Activated CD4-positive, alpha-beta T cell treated with anti-CD3 and anti-CD28 coated beads, Interleukin-2, Interleukin-4, amounts not matched to agents 100 ng/mL and 50 ng/mL, durations not matched to agents 16 hours and 8 hours (primary cell): ENCODE results near the gene ARSI.

Experiments used
- DNase-seq: peaks from one replicate; pipeline ENCODE4 v3.0.0-alpha.2; 2020; ENCODE audit warnings: low spot score

Gene ARSI

DNA sequence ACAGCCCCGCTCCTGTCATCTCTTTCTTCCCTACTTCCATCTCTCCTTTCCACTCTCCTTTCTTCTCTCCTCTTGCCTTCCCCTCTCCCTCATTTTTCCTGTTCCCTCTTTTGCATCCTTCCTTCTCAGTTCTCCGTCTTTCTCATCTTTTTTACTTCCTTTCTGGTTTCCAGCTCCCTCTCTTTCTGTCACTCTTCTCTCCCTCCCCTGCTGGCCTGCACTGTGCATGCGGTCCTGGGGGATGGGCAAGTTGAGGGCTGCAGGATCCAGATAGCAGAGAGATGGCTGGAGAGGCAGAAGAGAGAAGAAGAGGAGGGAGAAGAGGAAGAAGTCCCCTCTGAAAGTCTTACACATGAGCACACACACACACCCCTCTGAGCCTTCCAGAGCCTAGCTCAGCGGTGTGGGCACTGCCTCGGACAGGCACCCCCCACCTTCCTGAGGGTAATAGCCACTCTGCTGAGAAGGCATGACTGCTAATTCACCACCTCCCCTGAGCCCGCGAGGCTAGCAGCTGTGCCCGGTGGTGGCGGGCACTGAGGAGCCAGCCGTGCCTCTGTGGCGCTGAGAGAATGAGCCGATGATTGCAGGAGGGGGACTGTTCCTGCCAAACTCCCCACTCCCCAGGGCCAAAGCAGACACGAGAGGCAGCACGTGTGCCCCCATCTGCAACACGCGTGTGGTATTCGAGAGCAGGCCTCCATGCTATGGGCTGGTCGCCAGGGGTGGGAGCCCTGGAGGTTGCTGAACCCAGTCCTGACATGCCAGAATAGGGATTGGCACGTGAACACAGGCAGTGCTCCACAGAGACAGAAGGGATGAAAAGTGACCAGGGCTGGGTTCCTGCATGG lies 9.4 kb downstream of the ARSI start:
- DNase-seq, result no peak

DNA sequence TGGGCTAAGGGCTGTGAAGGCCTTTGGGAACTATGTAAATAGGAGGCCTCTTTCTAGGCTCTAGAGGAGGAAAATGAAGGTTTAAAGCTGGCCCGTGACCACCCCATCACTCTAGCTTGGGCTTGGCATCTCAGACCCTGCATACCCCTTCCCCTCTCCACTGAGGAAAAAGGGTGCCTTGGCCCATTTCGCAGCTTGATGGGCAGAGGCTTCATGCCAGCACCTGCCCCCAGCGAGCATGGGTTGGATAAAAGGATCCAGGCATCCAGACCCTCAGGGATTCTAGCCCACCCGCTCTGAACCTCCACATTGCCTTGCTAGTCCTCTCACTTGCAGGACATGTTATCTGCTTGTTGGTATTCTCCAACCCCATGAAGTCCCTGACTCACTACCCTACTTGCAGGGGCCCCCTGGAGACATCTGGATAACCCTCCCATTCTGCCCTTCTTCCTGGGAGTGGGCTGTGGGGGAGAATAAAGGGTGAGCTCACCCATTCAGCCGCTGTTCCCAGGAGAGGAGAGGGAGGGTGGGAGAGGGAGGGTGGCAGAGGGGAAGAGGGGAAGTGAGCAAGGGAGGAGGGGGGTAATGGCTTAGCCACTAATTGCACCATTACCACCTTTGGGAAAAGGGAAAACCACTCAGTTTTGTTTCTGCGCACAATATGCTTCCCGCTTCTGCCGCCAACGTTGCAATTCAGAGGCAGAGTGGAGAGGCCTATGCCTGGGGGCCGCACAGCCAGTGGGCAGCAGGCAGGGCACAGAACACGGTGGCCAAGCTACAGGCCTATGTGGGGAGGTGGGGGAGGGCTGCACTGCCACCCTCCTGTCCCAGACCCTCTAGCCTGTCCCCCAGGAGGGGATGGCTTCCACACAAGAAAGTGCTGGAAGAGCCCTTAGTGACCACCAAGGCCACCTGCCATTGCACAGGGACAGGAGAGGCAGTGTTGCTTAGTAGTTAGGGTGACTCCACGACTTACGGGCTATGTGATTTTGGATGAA lies 11.0 kb downstream of the ARSI start:
- no peak for DNase-seq

- no peak for DNase-seq
These were observed 12.9 kb downstream of the ARSI start, which contains the start of gene CAMK2A for GRCh38 chr5:150289551-150290390. Gene CAMK2A (minus strand): TSS chr5:150289773. CDS start chr5:150289625, 148 bp downstream.

DNA sequence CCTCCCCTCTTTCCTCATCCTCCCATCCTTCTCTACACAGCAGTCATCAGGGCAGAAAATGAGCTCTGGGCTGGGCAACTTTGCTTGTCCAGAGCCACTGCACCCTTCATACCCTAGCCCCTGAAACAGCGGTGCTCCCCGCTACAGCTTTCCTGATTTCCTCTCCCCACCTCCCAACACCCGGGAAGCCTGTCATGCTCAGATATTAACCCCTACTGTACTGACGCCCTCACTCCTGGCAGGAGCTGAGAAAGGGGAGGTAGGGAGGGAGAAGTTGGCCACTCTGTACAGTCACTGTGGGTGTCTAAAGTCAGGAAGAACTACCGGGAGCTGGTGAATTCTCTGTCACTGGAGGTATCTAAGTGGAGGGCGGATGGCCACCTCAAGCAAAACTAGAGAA lies 13.9 kb downstream of the ARSI start:
- DNase-seq, result no peak

DNA sequence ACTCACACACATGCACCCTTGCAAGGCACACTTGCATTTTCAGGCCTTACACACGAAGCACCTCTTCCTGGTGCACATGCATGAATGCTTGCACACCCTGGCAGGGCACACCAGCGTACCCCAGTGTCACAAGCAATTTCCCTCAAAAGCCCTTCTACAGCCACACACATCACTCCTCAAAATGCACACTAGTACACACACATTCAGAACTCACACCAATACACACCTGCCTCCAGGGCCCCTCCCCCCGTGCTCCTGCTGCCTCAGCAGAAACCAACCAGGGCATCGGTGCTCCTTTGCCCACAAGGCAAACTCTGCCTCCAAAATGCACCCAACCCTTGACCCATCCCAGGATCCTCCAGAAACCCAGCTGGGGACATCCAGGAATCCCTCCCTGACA lies 14.3 kb downstream of the ARSI start:
- DNase-seq, result no peak

DNA sequence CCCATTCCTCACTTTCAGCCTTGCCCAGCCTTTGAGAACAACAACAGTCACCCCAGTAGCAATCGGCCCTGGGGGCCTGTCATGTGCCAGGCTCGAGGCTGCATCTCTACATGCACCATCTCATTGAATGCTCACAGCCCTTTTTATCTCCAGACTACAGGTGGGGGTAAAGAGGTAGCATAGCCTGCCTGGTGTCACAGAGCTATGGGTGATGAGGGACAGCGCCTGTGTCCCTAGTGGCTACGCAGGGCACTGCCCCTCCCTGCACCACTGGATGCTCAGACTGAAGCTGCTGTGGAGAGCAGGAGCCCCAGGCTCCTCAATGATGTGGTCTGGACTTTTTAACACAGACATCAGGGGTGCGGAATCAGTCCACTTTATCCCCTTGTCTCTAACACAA lies 15.9 kb downstream of the ARSI start:
- no peak for DNase-seq

GRCh38 chr5:150285114-150285513 lies 17.6 kb downstream of the ARSI start:
- DNase-seq, result no peak

GRCh38 chr5:150284311-150284710 lies 18.4 kb downstream of the ARSI start:
- DNase-seq, result no peak

- DNase-seq, result no peak
These were observed 18.8 kb downstream of the ARSI start for GRCh38 chr5:150283904-150284303.

DNA sequence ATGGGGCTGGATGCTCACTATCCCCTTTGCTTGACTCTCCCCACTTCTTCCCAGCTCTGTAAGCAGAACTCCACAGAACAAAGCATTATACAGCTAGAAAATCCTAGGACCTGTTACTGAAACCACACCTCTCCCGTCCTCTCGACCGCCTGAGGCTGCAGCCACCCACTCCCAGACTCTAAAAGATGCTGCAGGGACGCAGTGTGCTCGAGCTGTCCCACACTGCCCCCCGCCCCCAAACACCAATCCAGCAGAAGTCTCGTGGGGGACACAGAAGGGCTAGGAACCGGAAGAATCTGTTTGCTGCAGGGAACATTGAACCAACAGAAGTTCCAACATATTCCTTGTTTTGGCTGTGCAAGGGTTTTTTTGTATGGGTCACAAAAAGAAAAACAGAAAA lies 20.7 kb downstream of the ARSI start:
- DNase-seq, result no peak

GRCh38 chr5:150279330-150280020 lies 23.2 kb downstream of the ARSI start:
- DNase-seq, result no peak

- DNase-seq, result no peak
These were observed 23.8 kb downstream of the ARSI start for GRCh38 chr5:150278916-150279315.

DNA sequence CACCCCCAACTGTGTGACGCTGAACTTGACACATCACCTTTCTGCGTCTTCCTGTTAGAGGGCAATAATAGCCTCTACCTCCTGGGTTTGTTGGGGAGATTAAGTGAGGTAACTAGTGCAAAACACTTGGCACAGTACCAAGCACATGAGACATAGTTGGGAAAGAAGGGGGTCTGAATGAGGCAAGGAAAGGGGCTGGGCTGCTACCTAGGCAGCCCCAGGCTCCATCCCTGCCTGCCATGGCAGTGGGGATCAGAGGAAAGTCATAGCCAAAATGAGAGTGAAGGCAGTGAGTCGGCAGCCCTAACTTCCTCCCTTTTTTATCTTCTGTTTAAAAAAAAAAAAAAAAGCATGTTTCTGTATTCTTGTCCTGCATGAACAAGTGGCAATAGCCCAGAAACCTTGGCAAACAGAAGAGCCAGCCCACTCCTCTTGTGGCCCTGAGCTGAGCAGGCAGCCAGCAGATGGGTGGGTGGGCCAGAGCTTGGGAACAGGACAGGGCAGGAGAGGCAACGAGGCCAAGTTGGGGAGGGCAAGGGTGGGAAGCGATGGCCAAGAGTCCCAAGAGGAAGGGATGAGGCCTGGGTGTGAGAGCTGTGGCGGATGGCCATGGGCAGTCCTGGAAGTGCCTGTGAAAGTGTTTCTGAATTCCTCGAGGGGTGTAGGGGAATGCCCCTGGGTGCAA lies 24.5 kb downstream of the ARSI start:
- DNase-seq, result no peak

- DNase-seq, result no peak
These were observed 25.7 kb downstream of the ARSI start for GRCh38 chr5:150277043-150277442.

DNA sequence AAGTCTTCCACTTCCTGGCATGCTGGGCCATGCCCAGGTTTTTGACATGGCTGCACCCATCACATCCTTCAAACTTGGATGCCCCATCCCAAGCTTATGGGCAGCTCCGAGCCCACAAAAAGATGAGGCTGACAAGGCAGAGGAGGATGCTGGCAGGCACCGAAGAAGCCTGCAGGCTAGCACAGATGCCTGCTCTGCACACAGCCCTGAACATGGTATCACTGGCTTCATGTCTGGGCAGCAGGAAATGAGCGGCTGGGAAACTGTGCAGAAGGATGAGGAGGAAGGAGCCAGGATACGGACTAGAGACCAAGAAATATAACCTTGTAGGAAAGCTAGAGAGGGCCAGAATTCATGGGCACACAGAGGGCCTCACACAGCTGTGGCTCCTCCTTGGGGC lies 27.9 kb downstream of the ARSI start:
- DNase-seq, result no peak

DNA sequence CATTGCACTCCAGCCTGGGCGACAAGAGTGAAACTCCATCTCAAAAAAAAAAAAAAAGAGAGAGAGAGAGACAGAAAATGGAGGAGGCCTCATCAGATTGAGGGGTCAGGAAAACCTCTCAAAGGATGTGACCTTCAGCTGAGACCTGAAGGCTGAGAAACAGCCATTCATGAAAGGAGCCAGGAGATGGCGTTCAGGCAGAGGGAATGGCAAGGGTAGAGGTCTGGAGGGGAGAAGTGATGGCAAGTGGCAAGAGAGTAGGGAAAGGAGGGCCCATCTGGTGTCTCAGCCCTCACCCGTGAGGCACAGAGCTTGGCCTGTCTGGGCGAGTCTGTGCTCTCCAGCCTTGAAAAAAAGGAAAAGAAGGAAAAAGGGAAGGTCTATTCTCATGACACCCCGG lies 30.2 kb downstream of the ARSI start:
- peak; percentile 7 for DNase-seq

DNA sequence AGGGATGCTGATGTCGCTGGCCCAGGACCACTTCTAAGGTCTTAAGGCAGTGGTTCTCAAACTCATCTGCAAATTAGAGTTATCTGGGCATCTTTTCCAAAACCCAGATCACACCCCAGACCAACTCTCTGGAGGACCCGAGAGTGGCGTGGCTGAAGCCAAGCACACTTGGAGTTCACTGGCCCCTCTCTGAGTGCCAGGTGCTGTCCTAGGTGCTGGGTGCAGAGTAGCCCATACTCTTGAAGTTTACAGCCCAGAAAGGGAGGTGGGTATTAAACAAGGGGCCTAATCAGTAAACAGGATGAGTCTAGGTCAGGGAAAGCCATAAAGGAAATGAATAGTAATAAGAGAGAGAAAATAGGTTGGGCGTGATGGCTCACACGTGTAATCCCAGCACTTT lies 30.8 kb downstream of the ARSI start:
- no peak for DNase-seq

GRCh38 chr5:150271296-150271692 lies 31.4 kb downstream of the ARSI start:
- DNase-seq, result no peak

DNA sequence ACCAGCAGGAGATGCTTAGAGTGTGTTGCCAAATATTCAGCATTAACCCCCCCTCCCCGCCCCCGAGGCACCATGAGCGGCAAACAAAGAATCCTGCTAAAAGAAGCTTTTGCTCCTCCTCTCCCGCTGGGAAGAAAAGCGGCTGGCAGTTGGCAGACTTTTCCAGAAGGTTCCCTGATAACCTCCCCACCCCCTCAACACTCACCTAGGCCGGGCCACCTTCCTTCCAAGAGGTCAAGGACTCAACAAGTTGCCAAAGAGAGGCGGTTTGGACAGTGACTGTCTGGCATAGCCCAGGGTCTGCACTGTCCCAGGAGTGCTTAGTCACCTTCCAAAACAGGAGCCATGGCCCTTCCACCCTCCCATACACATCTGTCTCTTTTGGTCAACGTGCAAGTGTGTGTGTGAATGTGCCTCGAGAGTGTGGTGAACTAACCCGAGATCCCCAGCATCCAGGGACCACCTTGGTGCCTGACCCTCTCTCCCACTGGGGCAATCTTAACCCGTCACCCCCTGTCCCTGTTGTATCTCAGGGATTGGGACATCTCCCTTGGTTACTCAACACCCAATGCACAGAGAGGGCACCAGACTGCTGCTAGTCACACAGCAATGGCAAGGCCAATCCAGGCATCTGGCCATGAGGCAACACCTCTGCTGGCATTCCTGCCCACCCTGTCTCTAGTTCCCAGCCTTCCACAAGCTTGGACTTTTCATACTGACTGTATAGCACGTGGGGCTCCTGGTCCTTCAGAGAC lies 32.0 kb downstream of the ARSI start:
- no peak for DNase-seq

GRCh38 chr5:150266871-150267291 lies 35.8 kb downstream of the ARSI start:
- no peak for DNase-seq
